PFSK-1 (cell line): ENCODE data around the gene GALNT9.

Experiments used
- POLR2AphosphoS5 ChIP-seq: IDR thresholded peaks from 2 replicates; pipeline ENCODE4 v1.6.1; 2012; ENCODE audit warnings: low read depth, mild to moderate bottlenecking, control low read depth, low read length, moderate library complexity
- SIN3A ChIP-seq: IDR thresholded peaks from 2 replicates; pipeline ENCODE4 v1.6.1; 2012; ENCODE audit warnings: mild to moderate bottlenecking, low read length, moderate library complexity, borderline replicate concordance; ENCODE audit not compliant: insufficient read depth
- TAF1 ChIP-seq: IDR thresholded peaks from 2 replicates; pipeline ENCODE4 v1.6.1; 2012; ENCODE audit warnings: low read length, control low read depth, borderline replicate concordance; ENCODE audit not compliant: insufficient read depth

- TF ChIP-seq POLR2AphosphoS5 = no peak
- no peak for TF ChIP-seq TAF1
- no peak for TF ChIP-seq SIN3A
Measured at GRCh38 chr12:132277949-132278348, 51.4 kb downstream of the GALNT9 start.
